Esophagus squamous epithelium (tissue), 4 donors: ENCODE data around the gene BARX1.

ENCODE experiments used
- CTCF ChIP-seq, 6 experiments: fragments of 450-650 bp in 4 of 6; fragments of 200-600 bp in 2 of 6; sonication (generic) in 2 of 6; IDR thresholded peaks; one replicate each; pipeline ENCODE4 v1.5.1; 2016 to 2019; ENCODE audit warnings: antibody characterized with exemption in 6 of 6, mild to moderate bottlenecking in 4 of 6, moderate library complexity in 4 of 6
- POLR2A ChIP-seq, 4 donors: fragments of 450-650 bp; IDR thresholded peaks; one replicate each; pipeline ENCODE4 v1.6.1; 2017; ENCODE audit warnings: antibody characterized with exemption in 4 of 4, mild to moderate bottlenecking in 4 of 4, moderate library complexity in 3 of 4

GRCh38 chr9:93964685-93965084, 9.5 kb upstream of the BARX1 start:
- TF ChIP-seq CTCF (IDR thresholded peaks at IDR 0.05) (no peak), POLR2A (IDR thresholded peaks at IDR 0.05) (no peak)
